Fibroblast of pulmonary artery (primary cell): ENCODE data around the gene SYTL3.

Experiments
- DNase-seq: peaks from one replicate; pipeline ENCODE4 v3.0.0-alpha.2; 2010; ENCODE audit warnings: low read depth
- H3K4me3 ChIP-seq: replicated peaks from 2 replicates; pipeline ENCODE4 v1.5.1; 2011; ENCODE audit warnings: low read depth, mild to moderate bottlenecking, control low read depth, low read length, moderate library complexity
- CTCF ChIP-seq: IDR thresholded peaks from 2 replicates; pipeline ENCODE4 v1.5.1; 2011; ENCODE audit warnings: mild to moderate bottlenecking, control low read depth, low read length, inconsistent platforms; ENCODE audit errors: missing control alignments

SYTL3 gene

GRCh38 chr6:158810155-158811095 is 160.6 kb downstream of the SYTL3 start:
- TF ChIP-seq CTCF: no peak
- no peak overlapping the region for H3K4me3 ChIP-seq
- DNase-seq: no peak

DNA sequence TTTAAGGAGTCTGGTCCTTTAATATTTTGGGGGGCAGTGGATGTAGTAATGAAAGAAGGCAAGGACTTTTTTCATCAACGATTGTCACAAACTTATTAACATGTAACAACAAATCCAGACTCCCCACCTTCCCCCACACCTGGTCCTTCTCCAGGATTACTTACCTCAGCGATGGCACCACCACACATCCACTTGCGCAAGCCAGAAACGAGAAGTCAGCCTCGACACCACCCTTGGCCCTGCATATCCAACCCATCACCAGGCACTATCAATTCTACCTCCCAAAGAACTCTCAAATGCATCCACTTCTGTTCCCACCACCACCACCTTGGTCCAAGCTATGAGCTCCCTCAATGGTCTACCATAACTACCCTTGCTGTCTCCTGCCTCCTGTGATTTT is 162.8 kb downstream of the SYTL3 start:
- no peak for DNase-seq
- H3K4me3 ChIP-seq: no peak overlapping the region
- no peak for TF ChIP-seq CTCF

- no peak for DNase-seq
- TF ChIP-seq CTCF: no peak
Measured at GRCh38 chr6:158813032-158813431, 163.2 kb downstream of the SYTL3 start.

More at GRCh38 chr6:158813032-158813431, 163.2 kb downstream of the SYTL3 start:
- H3K4me3 ChIP-seq: no peak overlapping the region
